GM23338 (cell line): ENCODE measurements around the gene BICC1. TPM values are rescaled to one million over a fixed set of nuclear protein-coding genes. Genes with fewer than 3 reads are reported as not detected.

ENCODE experiments used
- ATAC-seq: fragments of 200-7000 bp; cut with Tn5 transposase; 3 replicates; pipeline ENCODE4 v1.9.1; 2020
- DNase-seq: peaks from one replicate; pipeline ENCODE4 v3.0.0-alpha.2; 2015; ENCODE audit warnings: low spot score
- H2AFZ ChIP-seq: fragments of 200-600 bp; sonication (generic); 2 replicates; pipeline ENCODE4 v1.8.0; 2016; ENCODE audit warnings: antibody characterized with exemption, mild to moderate bottlenecking, moderate library complexity
- H3F3A ChIP-seq: fragments of 200-600 bp; sonication (generic); replicated peaks from 2 replicates; pipeline ENCODE4 v1.8.0; 2017; ENCODE audit warnings: antibody characterized with exemption, mixed run types, low read depth
- H3K27ac ChIP-seq: fragments of 200-600 bp; sonication (generic); 2 replicates; pipeline ENCODE4 v1.6.1; 2016; ENCODE audit warnings: low read depth
- H3K27me3 ChIP-seq: fragments of 200-600 bp; sonication (generic); 2 replicates; pipeline ENCODE4 v1.8.0; 2016; ENCODE audit warnings: mild to moderate bottlenecking, mixed run types, moderate library complexity; ENCODE audit not compliant: insufficient read depth
- H3K36me3 ChIP-seq: fragments of 200-600 bp; sonication (generic); 2 replicates; pipeline ENCODE4 v1.8.0; 2016; ENCODE audit warnings: mild to moderate bottlenecking; ENCODE audit not compliant: insufficient read depth
- H3K4me1 ChIP-seq: fragments of 200-600 bp; sonication (generic); 2 replicates; pipeline ENCODE4 v1.8.0; 2016; ENCODE audit warnings: mild to moderate bottlenecking, moderate library complexity; ENCODE audit not compliant: insufficient read depth
- H3K4me2 ChIP-seq: fragments of 200-600 bp; sonication (generic); 2 replicates; pipeline ENCODE4 v1.7.1; 2017; ENCODE audit warnings: mixed run types
- H3K4me3 ChIP-seq: fragments of 200-600 bp; sonication (generic); 2 replicates; pipeline ENCODE4 v1.6.1; 2016; ENCODE audit warnings: mixed run types
- H3K79me2 ChIP-seq: fragments of 200-600 bp; sonication (generic); replicated peaks from 2 replicates; pipeline ENCODE4 v1.8.0; 2017; ENCODE audit warnings: mild to moderate bottlenecking; ENCODE audit not compliant: insufficient read depth
- H3K9me2 ChIP-seq: fragments of 200-600 bp; sonication (generic); 2 replicates; pipeline ENCODE4 v1.8.0; 2017; ENCODE audit not compliant: insufficient read depth
- H4K20me1 ChIP-seq: fragments of 200-600 bp; sonication (generic); replicated peaks from 2 replicates; pipeline ENCODE4 v1.8.0; 2017; ENCODE audit warnings: mild to moderate bottlenecking; ENCODE audit not compliant: insufficient read depth
- H3K27ac Mint-ChIP-seq: 2 replicates; pipeline ENCODE4 v1.8.0; 2020; ENCODE audit warnings: inconsistent platforms, mild to moderate bottlenecking, moderate library complexity, mixed read lengths
- H3K27me3 Mint-ChIP-seq: 3 replicates; pipeline ENCODE4 v1.8.0; 2022; ENCODE audit warnings: low read depth, mild to moderate bottlenecking, moderate library complexity, mixed read lengths, inconsistent platforms; ENCODE audit not compliant: insufficient read depth, poor library complexity
- H3K36me3 Mint-ChIP-seq: 3 replicates; pipeline ENCODE4 v1.8.0; 2021; ENCODE audit warnings: low read depth, mild to moderate bottlenecking, inconsistent platforms, moderate library complexity, mixed read lengths
- H3K4me1 Mint-ChIP-seq: 3 replicates; pipeline ENCODE4 v1.8.0; 2020; ENCODE audit warnings: mild to moderate bottlenecking, inconsistent platforms, mixed read lengths
- H3K4me3 Mint-ChIP-seq: 3 replicates; pipeline ENCODE4 v1.8.0; 2021; ENCODE audit warnings: moderate library complexity, mild to moderate bottlenecking, inconsistent platforms, mixed read lengths
- H3K9me3 Mint-ChIP-seq: 3 replicates; pipeline ENCODE4 v1.8.0; 2020; ENCODE audit warnings: moderate library complexity, mild to moderate bottlenecking, inconsistent platforms, mixed read lengths
- CREB1 ChIP-seq: fragments of 250-450 bp; sonication (Bioruptor Pico); IDR thresholded peaks from 2 replicates; pipeline ENCODE4 v1.5.0; 2020; ENCODE audit warnings: low read depth, mild to moderate bottlenecking, moderate library complexity
- JUNB ChIP-seq: IDR thresholded peaks from one replicate; pipeline ENCODE4 v1.6.1; 2016; ENCODE audit warnings: antibody characterized with exemption; ENCODE audit not compliant: unreplicated experiment
- NANOG ChIP-seq: IDR thresholded peaks from 2 replicates; pipeline ENCODE4 v1.6.1; 2016; ENCODE audit warnings: antibody characterized with exemption, borderline replicate concordance
- STAT1 ChIP-seq: IDR thresholded peaks from one replicate; pipeline ENCODE4 v1.6.1; 2016; ENCODE audit warnings: antibody characterized with exemption; ENCODE audit not compliant: unreplicated experiment
- ZNF114 ChIP-seq: fragments of 250-450 bp; sonication (Bioruptor Pico); IDR thresholded peaks from 2 replicates; pipeline ENCODE4 v1.5.0; 2020; ENCODE audit warnings: mild to moderate bottlenecking, moderate library complexity
- polyA plus RNA-seq: library from polyadenylated mRNA; unstranded; fragments of >200 nt; fragmentation: Nextera tagmentation; extraction: Ambion mirVana; gene quantifications from 2 replicates; pipeline ENCODE4 v1.2.1, GENCODE V29; 2016
- total RNA-seq: library from RNA; depleted of rRNA; stranded (reverse); fragments of >200 nt; shearing (Covaris generic); gene quantifications from 2 replicates; pipeline ENCODE4 v1.2.3, GENCODE V29; 2014
- TF ChIP-seq, protein P1 (sequence below): fragments of 250-450 bp; sonication (Bioruptor Pico); IDR thresholded peaks from 2 replicates; pipeline ENCODE4 v1.5.0; 2020; ENCODE audit warnings: mild to moderate bottlenecking, moderate library complexity
- TF ChIP-seq, protein P2 (sequence below): IDR thresholded peaks from 2 replicates; pipeline ENCODE4 v1.6.1; 2016; ENCODE audit warnings: antibody characterized with exemption
- TF ChIP-seq, protein P3 (sequence below), 2 experiments: fragments of 200-600 bp in 1 of 2; sonication (generic) in 1 of 2; conservative IDR thresholded peaks; 2 replicates each; pipeline versions ENCODE4 v1.5.1 to v1.6.1; 2016 to 2017; ENCODE audit warnings: antibody characterized with exemption in 2 of 2, low read depth in 2 of 2, mild to moderate bottlenecking in 2 of 2, moderate library complexity in 1 of 2

BICC1 gene
- total and polyA plus RNA-seq, 2 experiments from 2014 or later, result 1.3 to 2.2 TPM

- TF ChIP-seq, protein P1, sequence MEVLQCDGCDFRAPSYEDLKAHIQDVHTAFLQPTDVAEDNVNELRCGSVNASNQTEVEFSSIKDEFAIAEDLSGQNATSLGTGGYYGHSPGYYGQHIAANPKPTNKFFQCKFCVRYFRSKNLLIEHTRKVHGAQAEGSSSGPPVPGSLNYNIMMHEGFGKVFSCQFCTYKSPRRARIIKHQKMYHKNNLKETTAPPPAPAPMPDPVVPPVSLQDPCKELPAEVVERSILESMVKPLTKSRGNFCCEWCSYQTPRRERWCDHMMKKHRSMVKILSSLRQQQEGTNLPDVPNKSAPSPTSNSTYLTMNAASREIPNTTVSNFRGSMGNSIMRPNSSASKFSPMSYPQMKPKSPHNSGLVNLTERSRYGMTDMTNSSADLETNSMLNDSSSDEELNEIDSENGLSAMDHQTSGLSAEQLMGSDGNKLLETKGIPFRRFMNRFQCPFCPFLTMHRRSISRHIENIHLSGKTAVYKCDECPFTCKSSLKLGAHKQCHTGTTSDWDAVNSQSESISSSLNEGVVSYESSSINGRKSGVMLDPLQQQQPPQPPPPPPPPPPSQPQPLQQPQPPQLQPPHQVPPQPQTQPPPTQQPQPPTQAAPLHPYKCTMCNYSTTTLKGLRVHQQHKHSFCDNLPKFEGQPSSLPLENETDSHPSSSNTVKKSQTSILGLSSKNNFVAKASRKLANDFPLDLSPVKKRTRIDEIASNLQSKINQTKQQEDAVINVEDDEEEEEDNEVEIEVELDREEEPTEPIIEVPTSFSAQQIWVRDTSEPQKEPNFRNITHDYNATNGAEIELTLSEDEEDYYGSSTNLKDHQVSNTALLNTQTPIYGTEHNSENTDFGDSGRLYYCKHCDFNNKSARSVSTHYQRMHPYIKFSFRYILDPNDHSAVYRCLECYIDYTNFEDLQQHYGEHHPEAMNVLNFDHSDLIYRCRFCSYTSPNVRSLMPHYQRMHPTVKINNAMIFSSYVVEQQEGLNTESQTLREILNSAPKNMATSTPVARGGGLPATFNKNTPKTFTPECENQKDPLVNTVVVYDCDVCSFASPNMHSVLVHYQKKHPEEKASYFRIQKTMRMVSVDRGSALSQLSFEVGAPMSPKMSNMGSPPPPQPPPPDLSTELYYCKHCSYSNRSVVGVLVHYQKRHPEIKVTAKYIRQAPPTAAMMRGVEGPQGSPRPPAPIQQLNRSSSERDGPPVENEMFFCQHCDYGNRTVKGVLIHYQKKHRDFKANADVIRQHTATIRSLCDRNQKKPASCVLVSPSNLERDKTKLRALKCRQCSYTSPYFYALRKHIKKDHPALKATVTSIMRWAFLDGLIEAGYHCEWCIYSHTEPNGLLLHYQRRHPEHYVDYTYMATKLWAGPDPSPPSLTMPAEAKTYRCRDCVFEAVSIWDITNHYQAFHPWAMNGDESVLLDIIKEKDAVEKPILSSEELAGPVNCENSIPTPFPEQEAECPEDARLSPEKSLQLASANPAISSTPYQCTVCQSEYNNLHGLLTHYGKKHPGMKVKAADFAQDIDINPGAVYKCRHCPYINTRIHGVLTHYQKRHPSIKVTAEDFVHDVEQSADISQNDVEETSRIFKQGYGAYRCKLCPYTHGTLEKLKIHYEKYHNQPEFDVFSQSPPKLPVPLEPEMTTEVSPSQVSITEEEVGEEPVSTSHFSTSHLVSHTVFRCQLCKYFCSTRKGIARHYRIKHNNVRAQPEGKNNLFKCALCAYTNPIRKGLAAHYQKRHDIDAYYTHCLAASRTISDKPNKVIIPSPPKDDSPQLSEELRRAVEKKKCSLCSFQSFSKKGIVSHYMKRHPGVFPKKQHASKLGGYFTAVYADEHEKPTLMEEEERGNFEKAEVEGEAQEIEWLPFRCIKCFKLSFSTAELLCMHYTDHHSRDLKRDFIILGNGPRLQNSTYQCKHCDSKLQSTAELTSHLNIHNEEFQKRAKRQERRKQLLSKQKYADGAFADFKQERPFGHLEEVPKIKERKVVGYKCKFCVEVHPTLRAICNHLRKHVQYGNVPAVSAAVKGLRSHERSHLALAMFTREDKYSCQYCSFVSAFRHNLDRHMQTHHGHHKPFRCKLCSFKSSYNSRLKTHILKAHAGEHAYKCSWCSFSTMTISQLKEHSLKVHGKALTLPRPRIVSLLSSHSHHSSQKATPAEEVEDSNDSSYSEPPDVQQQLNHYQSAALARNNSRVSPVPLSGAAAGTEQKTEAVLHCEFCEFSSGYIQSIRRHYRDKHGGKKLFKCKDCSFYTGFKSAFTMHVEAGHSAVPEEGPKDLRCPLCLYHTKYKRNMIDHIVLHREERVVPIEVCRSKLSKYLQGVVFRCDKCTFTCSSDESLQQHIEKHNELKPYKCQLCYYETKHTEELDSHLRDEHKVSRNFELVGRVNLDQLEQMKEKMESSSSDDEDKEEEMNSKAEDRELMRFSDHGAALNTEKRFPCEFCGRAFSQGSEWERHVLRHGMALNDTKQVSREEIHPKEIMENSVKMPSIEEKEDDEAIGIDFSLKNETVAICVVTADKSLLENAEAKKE (CRISPR knock-in tag), result no peak
Observed at GRCh38 chr10:58544135-58544534, 31.5 kb downstream of the BICC1 start (continued).

GRCh38 chr10:58545427-58545826 is 32.8 kb downstream of the BICC1 start:
- Histone ChIP-seq H3F3A (no peaks in the 10 kb centered on the region), H3K79me2 (no peaks in the 10 kb centered on the region), H2AFZ (no peak overlapping the region), H3K4me3 (no peak overlapping the region), H3K9me2 (no peaks in the 10 kb centered on the region), H3K4me1 (no peaks in the 10 kb centered on the region), H4K20me1 (no peaks in the 10 kb centered on the region), H3K27me3 (no peaks in the 10 kb centered on the region), H3K4me2 (no peak overlapping the region), H3K36me3 (no peaks in the 10 kb centered on the region), H3K27ac (no peak overlapping the region)
- Mint-ChIP-seq H3K4me1 (no peaks in the 10 kb centered on the region), H3K9me3 (no peaks in the 10 kb centered on the region), H3K27ac (no peak overlapping the region), H3K27me3 (peaks cover 1% of the 10 kb centered on the region), H3K4me3 (no peak overlapping the region), H3K36me3 (no peaks in the 10 kb centered on the region)
- DNase-seq (no peak), ATAC-seq (no peak)
- TF ChIP-seq NANOG (no peak), CREB1 (CRISPR knock-in tag) (no peak), STAT1 (no peak), JUNB (no peak), ZNF114 (CRISPR knock-in tag) (no peak)
- TF ChIP-seq, protein P2, sequence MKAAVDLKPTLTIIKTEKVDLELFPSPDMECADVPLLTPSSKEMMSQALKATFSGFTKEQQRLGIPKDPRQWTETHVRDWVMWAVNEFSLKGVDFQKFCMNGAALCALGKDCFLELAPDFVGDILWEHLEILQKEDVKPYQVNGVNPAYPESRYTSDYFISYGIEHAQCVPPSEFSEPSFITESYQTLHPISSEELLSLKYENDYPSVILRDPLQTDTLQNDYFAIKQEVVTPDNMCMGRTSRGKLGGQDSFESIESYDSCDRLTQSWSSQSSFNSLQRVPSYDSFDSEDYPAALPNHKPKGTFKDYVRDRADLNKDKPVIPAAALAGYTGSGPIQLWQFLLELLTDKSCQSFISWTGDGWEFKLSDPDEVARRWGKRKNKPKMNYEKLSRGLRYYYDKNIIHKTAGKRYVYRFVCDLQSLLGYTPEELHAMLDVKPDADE, result no peak
- TF ChIP-seq, protein P3, sequence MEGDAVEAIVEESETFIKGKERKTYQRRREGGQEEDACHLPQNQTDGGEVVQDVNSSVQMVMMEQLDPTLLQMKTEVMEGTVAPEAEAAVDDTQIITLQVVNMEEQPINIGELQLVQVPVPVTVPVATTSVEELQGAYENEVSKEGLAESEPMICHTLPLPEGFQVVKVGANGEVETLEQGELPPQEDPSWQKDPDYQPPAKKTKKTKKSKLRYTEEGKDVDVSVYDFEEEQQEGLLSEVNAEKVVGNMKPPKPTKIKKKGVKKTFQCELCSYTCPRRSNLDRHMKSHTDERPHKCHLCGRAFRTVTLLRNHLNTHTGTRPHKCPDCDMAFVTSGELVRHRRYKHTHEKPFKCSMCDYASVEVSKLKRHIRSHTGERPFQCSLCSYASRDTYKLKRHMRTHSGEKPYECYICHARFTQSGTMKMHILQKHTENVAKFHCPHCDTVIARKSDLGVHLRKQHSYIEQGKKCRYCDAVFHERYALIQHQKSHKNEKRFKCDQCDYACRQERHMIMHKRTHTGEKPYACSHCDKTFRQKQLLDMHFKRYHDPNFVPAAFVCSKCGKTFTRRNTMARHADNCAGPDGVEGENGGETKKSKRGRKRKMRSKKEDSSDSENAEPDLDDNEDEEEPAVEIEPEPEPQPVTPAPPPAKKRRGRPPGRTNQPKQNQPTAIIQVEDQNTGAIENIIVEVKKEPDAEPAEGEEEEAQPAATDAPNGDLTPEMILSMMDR (conservative IDR thresholded peaks at IDR 0.05; ENCODE audit: low read depth in 2 of 2), result no peak
